ENCODE results near the gene MEG3. TPM values are rescaled to one million over a fixed set of nuclear protein-coding genes. Genes with fewer than 3 reads are reported as not detected.

MEG3 gene
- polyA plus RNA-seq, 1 donor = 218 TPM

- DNase-seq = no peak
These were observed 6.5 kb downstream of the MEG3 start for GRCh38 chr14:100832311-100832960.

- DNase-seq = no peak
These were observed 8.3 kb downstream of the MEG3 start for GRCh38 chr14:100834082-100834793.

- DNase-seq = no peak
These were observed 9.1 kb downstream of the MEG3 start for GRCh38 chr14:100834794-100835547.

- no peak for DNase-seq
These were observed 9.8 kb downstream of the MEG3 start for GRCh38 chr14:100835548-100836310.

GRCh38 chr14:100836311-100836805 lies 10.4 kb downstream of the MEG3 start:
- no peak for DNase-seq

- no peak for DNase-seq
These were observed 11.3 kb downstream of the MEG3 start for GRCh38 chr14:100836941-100837804.

- no peak for DNase-seq
These were observed 12.0 kb downstream of the MEG3 start for GRCh38 chr14:100837805-100838350.

GRCh38 chr14:100838493-100839314 lies 12.8 kb downstream of the MEG3 start:
- DNase-seq = no peak

- no peak for DNase-seq
These were observed 13.3 kb downstream of the MEG3 start for GRCh38 chr14:100839315-100839585.

- no peak for DNase-seq
These were observed 13.8 kb downstream of the MEG3 start for GRCh38 chr14:100839681-100840111.

- DNase-seq = no peak
These were observed 14.6 kb downstream of the MEG3 start for GRCh38 chr14:100840286-100841065.

GRCh38 chr14:100841066-100841760 lies 15.3 kb downstream of the MEG3 start:
- no peak for DNase-seq

- DNase-seq = no peak
These were observed 16.0 kb downstream of the MEG3 start for GRCh38 chr14:100841761-100842403.

- no peak for DNase-seq
These were observed 16.9 kb downstream of the MEG3 start for GRCh38 chr14:100842799-100843198.

GRCh38 chr14:100844082-100844408 lies 18.1 kb downstream of the MEG3 start:
- DNase-seq = no peak

GRCh38 chr14:100844421-100844820 lies 18.5 kb downstream of the MEG3 start:
- no peak for DNase-seq

GRCh38 chr14:100844846-100845245 lies 18.9 kb downstream of the MEG3 start:
- no peak for DNase-seq

- DNase-seq = no peak
These were observed 19.4 kb downstream of the MEG3 start for GRCh38 chr14:100845341-100845740.

Measured in left kidney (tissue), 2 donors.